ENCODE measurements around the gene COPA.

Gene COPA

GRCh38 chr1:160354388-160354985, 11.4 kb upstream of the COPA start:
- no peak for DNase-seq (ENCODE audit: extremely low read depth, low read depth)
- H3K4me3 ChIP-seq (replicated peaks; ENCODE audit: low read depth, low read length), result no peak overlapping the region
- peak; percentile 70 for TF ChIP-seq CTCF (IDR thresholded peaks at IDR 0.05; ENCODE audit: low read depth, low read length, missing control alignments)

GRCh38 chr1:160353223-160353622, 10.2 kb upstream of the COPA start:
- no peak for TF ChIP-seq CTCF (IDR thresholded peaks at IDR 0.05; ENCODE audit: low read depth, low read length, missing control alignments)
- no peak for DNase-seq (ENCODE audit: extremely low read depth, low read depth)
- no peak overlapping the region for H3K4me3 ChIP-seq (replicated peaks; ENCODE audit: low read depth, low read length)

- TF ChIP-seq CTCF (IDR thresholded peaks at IDR 0.05; ENCODE audit: low read depth, low read length, missing control alignments), result no peak
- H3K4me3 ChIP-seq (replicated peaks; ENCODE audit: low read depth, low read length), result no peak overlapping the region
- no peak for DNase-seq (ENCODE audit: extremely low read depth, low read depth)
Observed at GRCh38 chr1:160352555-160352954, 9.5 kb upstream of the COPA start.

- DNase-seq (ENCODE audit: extremely low read depth, low read depth), result no peak
- no peak for TF ChIP-seq CTCF (IDR thresholded peaks at IDR 0.05; ENCODE audit: low read depth, low read length, missing control alignments)
- no peak overlapping the region for H3K4me3 ChIP-seq (replicated peaks; ENCODE audit: low read depth, low read length)
Observed at GRCh38 chr1:160351629-160352028, 8.6 kb upstream of the COPA start.

GRCh38 chr1:160346958-160347357, 3.9 kb upstream of the COPA start:
- TF ChIP-seq CTCF (IDR thresholded peaks at IDR 0.05; ENCODE audit: low read depth, low read length, missing control alignments), result no peak
- H3K4me3 ChIP-seq (replicated peaks; ENCODE audit: low read depth, low read length), result no peak overlapping the region
- DNase-seq (ENCODE audit: extremely low read depth, low read depth), result no peak

- H3K4me3 ChIP-seq (replicated peaks; ENCODE audit: low read depth, low read length), result no peak overlapping the region
- no peak for TF ChIP-seq CTCF (IDR thresholded peaks at IDR 0.05; ENCODE audit: low read depth, low read length, missing control alignments)
- DNase-seq (ENCODE audit: extremely low read depth, low read depth), result no peak
Observed at GRCh38 chr1:160346463-160346862, 3.4 kb upstream of the COPA start.

GRCh38 chr1:160344936-160345335, 1.9 kb upstream of the COPA start:
- TF ChIP-seq CTCF (IDR thresholded peaks at IDR 0.05; ENCODE audit: low read depth, low read length, missing control alignments), result no peak
- H3K4me3 ChIP-seq (replicated peaks; ENCODE audit: low read depth, low read length), result no peak overlapping the region
- no peak for DNase-seq (ENCODE audit: extremely low read depth, low read depth)
